ENCODE measurements around the gene SLC31A1.

Gene SLC31A1

DNA sequence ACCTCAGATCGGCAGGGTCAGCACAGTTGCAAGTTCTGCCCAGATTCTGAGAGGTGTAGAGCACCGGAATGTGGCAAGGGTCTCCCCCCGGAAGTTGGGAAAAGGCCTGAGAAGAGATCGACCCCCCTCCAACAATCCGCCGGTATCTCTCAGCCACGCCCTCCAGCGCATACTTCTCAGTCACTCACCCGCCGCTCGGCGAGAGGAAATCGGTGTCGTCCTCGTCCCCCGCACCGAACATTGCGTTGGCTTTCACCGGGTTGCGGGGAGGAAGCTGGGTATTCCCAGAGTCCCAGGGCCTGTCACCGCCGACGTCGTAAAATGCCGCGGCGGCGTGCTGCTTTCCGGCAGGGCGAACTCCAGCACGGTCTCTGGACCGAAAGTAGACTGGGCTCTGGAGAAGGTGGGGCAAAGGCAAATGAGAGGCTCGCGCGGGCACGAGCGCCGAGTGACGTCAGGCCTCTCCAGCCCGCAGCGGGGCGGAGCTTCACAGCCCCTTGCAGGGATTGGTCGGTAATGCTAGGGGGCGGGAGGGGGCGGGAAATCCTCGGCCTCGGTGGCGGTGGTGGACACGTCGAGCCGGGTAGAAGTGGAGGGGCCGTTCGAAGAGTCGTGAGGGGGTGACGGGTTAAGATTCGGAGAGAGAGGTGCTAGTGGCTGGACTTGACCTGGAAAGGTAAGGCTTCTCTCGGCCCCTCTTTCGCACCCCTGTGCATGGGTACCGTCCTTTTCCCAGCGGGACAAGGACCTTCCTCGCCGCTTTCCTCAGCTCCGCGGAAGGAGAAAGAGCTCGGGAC is at the start of gene SLC31A1, which contains the start of gene FKBP15:
Gene SLC31A1 (plus strand): TSS at position 542 of the 797 bp plus-strand sequence. CDS start 34,605 bp downstream, outside the sequence.
Gene FKBP15 (minus strand): TSS at position 275 of the 797 bp plus-strand sequence. CDS start 34 bp downstream, at position 241.
- peak; percentile 99 for DNase-seq (ENCODE audit: low spot score)

DNA sequence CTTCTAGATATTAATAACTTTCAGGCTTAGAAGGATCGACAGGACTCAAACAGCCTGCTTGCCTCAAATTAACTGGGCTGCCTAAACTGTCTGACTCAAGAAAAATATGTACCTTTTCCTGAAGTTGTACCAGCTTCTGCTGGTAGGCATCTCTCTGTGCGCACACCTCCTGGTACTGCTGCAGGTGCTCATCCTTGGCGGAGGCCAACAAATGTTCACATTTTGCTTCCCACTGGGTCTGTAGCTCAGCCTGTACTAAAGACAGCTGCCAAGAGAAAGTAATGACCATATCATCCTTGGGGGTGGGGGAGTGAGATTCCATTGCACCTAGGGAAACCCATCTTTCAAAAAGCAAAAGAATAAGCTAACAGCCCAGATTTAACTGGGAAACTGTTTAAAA is 48.0 kb upstream of the SLC31A1 start:
- no peak for DNase-seq (ENCODE audit: low spot score)

DNA sequence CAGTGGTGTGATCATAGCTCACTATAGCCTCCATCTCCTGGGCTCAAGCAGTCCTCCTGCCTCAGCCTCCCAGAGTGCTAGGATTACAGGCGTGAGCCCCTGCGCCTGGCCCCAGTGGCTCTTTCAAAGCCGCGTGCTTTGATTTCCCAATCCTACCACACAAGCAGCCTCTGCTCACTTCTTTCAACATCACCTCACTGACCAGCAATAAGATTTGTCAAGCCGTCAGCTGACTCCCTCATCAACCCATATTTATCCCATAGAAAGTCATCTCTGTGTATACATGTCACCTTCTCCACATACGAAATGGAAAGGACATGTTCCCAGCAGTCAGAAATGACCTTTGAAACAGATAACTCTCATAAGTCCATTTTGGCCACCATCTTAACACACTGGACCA is 44.5 kb upstream of the SLC31A1 start:
- no peak for DNase-seq (ENCODE audit: low spot score)

DNA sequence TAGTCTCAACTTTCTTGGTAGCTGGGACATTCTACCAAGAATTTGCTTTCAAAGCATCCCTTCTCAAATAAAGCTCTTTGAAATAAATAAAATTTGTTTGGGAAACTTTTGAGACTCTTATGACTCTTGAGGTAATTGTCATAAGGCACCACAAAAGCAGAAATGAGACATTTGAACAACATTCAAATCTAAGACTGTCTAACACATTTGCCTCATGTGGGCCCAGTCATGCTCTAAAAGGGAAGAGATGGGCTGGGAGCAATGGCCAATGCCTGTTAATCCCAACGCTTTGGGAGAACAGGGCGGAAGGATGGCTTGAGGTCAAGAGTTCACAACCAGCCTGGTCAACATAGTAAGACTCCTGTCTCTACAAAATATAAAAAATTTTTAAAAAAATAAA is 44.1 kb upstream of the SLC31A1 start:
- DNase-seq (ENCODE audit: low spot score): no peak

DNA sequence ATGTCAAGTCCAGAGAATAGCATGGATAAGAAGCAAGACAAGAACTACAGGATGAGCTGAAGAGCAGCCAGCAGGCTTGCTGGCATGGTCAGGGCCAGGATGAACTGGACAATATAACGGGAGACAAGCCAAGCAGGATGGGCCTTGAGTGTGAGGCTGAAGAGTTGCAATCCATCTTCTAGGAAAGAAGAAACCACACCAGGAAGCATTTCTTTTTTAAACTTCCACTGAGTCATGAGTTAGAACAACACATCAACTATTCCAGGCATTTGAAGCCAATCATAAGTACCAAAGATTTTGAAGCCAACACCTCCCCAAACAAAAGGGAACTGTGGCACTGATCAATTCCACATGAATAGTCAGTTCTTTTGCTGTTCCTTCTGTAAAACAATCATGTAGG is 43.3 kb upstream of the SLC31A1 start:
- DNase-seq (ENCODE audit: low spot score): no peak

DNA sequence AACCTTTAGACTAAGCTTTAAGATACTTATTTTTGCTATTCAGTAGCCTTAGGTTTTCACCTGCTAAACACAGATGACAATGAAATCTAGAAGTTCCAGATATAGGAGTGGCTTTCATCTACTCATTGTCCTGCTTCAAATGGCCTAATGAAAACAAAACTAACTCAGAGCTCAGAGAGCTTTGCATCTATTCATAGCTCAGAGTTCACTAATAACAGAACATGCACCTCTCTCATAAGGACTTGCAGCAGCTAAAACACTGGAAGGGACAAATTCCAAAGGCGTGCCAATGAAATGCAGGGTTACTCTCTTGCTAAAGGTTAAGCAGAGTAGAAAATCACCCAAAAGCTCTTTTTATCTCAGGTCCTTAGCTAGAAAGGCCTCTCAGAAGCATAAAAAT is 41.5 kb upstream of the SLC31A1 start:
- DNase-seq (ENCODE audit: low spot score): no peak

DNA sequence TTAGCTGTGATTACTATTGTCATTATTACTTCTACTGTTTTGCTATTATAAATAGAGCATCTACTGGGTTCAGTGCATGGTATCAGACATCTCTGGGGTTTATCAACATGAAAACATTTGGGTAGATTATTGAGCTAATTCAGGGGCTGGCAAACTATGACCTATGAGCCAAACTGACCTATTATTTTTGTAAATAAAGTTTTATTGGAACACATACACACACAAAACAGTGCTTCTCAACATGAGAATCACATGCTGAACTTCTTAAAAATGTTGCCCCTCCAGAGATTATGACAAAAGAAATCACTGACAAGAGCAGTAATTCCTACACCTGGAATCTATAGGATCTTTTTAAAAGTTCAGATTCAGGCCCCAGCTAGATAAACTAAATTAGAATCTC is 40.2 kb upstream of the SLC31A1 start:
- DNase-seq (ENCODE audit: low spot score): no peak

DNA sequence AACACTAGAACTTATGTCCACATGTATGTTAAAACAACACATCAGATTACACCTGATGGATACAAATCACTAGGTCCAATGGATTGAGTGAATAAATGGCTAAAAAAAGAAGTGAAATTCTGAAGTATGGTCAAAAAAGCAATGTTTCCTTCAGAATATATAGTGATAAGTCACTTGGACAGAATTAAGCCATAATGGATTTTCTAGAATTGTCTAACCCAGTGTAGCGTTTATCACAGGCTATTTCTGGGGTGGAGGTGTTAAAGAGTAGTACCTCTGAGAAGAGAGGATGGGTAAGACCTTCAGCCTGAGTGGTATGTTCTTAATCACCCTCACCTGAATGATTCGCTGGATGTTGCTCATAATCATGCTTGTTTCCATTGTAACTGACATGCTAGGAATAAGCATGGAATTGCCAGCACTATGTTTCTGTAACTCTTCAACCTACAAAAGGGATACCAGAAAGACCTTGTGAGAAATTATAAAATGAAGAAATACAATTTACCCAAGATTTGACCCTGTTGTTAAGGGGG is 37.3 kb upstream of the SLC31A1 start:
- no peak for DNase-seq (ENCODE audit: low spot score)

DNA sequence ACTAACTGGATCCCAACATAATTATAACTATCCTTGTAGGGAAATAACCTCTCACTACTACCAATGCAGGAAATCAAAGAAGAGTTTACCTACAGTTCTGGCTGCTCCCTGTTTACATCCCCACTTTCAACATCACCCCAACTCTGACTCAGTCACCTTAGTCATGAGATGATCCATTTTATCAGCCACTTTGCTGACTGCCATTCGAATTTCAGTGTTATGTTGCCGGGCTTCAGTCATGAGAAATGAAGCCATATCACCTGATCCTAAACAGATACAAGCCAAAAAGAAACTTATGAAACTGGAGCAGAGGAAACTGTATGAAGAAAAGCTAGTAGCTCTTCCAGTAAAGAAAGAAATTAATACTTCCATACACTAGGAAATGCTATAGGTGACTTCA is 36.8 kb upstream of the SLC31A1 start:
- no peak for DNase-seq (ENCODE audit: low spot score)

DNA sequence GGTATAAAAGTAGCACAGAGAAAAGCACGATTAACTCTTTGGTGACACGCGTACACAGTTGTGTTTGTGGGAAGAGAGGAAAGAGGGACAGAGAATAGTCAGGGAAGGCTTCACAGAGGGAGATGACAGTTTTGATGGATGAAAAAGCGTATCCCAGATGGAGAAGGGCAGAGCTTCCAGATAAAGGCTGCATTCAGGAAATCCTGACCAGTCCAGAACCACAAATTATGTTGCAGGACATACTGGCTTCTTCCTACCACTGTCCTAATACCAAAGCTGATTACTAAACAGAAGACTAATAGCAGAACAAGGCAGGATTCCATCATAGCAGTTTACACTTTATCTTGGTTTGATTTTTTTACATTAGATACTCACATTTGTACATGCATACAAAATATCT is 36.1 kb upstream of the SLC31A1 start:
- no peak for DNase-seq (ENCODE audit: low spot score)

DNA sequence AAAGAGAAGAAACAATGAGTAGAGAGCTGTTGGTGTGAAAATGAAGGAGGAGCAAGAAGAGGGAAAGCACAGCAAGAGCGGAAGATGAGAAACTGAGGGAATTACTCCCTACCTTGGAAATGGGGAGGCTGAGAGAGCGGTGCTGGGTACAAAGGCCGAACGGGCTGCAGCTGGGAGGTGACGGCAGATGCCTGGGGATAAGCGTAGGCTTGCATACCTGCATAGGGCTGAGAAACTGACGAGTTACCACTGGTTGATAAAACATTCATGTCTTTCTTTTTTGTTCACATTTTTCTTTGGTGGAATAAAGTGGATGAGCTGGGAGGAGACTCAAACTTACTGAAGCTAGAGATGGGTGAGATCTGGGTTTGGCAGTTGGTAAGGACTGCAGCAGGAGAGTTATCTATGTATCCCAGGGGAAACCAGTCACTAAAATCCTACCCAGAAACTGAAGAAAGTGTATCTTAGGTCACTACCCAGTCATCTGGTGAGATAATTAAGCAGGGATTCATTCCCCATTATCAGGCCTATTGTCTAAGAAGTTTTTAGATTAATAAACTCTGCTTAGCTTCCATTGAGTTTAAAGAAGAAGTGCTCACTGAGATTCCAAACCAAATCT is 35.1 kb upstream of the SLC31A1 start:
- DNase-seq (ENCODE audit: low spot score): no peak

DNA sequence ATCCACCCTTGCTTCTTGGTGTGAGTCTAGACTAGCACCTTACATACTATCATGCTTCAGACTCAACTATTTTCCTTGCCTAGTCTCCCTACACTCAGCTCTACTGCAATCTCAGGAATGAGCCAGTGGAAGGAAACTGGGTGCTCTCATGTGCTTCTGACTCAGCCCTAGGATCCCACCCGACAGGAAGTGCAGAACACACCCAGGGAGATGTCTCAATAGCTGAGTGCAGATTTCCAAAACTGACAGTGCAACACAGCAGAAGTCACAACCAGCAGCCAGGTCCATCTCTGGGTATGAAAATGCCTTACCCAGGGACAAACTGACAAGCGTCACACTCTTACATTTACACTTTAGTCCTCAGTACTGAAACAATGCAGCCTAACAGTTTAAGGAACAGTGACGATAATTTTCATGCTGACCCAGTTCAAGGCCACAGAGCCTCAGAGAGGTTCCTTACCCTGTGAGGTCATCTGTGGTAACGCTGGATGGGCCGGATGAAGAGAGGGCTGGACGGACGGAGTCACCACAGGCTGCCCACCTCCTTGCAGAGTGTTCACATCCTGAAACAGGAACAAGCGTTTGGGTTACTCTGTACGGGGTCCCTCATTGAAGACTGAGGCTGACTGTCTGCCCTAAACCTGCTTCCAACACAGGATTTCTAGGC is 33.3 kb upstream of the SLC31A1 start:
- DNase-seq (ENCODE audit: low spot score): no peak

DNA sequence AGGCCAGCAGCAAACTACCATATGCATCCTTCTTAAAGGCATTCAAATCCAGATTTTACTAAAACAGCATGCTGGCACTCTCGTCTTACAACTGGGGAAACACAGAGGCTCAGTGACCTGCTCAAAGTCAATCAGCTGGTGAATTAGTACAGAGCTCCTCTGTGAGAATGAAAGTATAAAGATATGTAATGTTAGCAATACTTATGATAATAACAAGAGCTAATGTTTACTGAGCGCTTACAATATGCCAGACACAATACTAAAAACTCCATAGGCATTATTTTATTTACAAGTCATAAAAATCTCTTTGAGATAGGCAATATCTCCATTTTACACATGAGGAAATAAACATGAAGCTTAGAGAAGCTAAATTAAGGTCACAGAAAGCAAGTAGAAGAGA is 28.9 kb upstream of the SLC31A1 start:
- DNase-seq (ENCODE audit: low spot score): no peak

DNA sequence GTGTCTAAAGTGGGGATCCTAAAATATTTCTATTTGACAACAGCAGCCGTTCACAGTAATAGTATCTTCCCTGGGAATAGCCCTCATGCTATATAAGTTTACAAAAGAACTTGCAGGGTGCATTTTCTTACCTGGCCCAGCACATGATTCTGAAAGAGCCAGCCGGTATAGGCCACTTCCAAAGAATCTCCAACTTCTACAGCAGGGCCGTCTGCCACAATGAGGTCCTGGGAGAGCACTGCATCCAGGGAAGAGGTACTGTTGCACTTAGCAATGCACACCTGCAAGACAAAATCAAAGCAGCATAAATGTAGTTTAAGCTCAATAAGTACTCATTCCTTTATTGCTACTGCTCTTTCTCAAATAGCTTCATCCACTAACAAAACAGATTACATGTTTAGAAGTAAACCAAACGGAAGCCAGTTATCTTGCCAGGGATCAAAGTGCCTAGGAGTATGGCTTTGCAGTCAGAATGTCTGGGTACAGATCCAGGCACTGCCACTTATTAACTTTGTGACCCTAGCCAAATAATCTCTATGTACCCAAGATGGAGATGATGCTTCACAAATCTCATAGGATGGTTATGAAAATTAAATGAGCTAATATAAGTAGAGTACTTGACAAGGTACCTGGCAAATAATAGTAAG is 21.5 kb upstream of the SLC31A1 start:
- DNase-seq (ENCODE audit: low spot score): no peak

DNA sequence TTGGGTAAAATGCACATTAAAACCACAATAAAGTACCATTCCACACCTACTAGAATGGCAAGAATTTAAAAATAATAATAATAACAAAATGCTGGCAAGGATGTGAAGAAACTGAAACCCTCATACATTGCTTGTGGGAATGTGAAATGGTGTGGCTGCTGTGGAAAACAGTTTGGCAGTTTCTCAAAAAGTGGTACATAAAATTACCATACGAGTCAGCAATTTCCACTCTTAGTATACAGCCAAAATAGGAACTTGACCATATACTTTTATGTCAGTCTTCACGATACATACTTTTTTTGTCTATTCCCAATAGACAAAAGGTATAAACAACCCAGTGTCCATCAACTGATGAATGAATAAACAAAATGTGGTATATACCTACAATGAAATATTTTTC is 15.9 kb upstream of the SLC31A1 start:
- DNase-seq (ENCODE audit: low spot score): no peak

DNA sequence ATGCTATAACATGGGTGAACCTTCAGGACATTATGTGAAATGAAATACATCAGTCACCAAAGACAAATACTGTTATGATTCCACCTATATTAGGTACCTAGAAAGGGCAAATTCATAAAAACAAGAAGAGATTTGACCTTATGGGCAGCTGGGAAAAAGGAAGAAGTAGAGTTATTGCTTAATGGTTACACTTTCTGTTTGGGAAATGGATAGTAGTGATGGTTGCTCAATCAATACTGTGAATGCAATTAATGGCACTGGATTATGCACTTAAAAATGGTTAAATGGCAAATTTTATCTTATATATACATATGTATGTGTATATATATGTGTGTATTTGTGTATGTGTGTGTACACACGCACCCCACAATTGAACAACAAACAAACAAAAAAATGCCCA is 15.5 kb upstream of the SLC31A1 start:
- no peak for DNase-seq (ENCODE audit: low spot score)

DNA sequence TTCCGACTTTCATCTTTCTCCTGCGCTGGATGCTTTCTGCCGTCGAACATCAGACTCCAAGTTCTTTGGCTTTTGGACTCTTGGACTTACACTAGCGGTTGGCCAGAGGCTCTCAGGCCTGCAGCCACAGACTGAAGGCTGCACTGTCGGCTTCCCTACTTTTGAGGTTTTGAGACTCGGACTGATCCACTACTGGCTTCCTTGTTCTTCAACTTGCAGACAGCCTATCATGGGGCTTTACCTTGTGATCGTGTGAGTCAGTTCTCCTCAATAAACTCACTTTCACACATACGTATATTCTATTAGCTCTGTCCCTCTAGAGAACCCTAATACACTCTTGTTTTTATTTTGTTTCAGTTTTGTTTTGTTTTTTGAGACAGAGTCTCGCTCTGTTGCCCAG is 10.5 kb upstream of the SLC31A1 start:
- DNase-seq (ENCODE audit: low spot score): no peak

DNA sequence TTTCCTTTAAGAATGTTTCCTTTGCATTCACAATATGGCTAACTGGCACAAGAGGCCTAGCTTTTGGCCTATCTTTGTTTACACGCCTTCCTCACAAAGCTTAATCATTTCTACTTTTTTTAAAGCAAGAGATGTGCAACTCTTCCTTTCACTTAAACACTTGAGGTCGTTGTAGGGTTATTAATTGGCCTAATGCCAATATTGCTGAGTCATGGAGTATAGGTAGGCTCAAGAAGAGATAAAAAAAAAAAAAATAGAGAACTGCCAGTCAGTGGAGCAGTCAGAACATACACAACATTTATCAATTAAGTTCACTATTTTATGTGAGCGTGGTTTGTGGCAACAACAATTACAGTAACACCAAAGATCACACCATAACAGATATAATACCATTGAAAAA is 6.2 kb upstream of the SLC31A1 start:
- no peak for DNase-seq (ENCODE audit: low spot score)

DNA sequence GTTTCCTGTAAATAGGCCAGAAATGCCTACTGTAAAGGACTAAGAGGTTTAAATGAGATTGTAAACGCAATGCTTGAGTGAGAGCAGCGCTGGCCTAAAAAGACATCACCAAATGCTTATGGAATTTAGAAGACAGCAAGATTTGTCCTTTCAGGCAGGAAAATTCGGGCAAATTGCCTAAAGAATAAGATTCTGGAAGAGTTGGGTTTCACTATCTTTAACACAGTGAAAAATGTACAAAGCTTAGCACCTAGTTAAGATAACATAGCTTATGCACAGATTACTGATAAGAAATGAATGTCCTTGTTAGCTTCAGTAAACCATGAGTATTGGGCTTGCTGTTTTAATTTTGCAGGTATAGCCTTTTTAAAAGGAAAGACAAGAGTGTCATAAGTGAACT is 4.9 kb upstream of the SLC31A1 start:
- no peak for DNase-seq (ENCODE audit: low spot score)

DNA sequence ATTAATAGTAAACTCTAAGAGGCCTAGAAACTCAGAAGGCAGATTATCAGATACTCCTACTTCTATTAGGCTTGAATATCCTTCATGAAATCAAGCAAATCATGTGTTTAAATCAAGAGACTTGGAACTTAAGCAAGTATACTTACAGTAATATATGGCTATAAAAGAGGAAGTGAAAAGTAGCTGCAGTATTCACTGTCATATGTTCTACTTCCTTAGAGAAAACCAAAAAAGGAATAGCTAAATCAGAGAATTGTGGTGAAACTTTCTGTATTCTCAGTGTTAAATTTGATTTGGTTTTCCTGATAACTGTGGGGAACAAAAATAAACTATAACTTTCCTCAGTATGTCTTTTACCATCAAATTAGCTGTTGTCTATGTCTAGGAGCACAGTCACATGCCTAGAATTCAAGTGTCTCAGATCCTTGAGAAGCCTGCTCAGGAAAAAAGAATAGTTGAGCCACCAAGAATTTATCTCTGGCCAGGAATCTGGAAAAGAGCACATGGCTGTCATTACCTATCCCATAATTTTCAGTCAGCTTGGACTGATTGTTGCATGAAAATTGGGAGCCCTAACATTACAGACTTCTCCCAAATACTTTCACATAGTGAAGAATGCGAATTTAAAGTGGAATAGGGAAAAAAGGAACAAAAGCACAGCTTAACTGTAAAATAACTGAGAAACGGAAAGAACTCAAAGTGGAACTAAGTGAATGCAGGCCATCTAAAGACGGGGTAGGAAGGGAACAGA is 2.0 kb upstream of the SLC31A1 start:
- no peak for DNase-seq (ENCODE audit: low spot score)

DNA sequence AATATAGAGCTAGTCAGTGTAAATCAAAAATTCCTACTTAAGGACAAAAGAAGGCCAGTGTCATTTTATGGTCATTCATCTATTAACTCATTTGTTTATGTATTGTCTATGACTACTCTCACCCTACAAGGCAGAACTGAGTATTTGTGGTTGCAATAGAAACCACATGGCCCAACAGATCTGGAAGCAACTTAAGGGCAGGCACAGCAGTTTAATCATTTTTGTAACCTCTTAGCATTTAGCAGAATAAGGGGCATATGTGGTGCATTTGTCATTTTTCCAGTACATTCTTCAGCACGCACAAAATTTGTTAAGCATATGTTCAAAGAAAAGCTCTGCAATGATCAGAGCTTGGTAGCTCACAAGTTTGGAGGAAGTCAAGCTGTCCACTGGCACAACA is 1.4 kb upstream of the SLC31A1 start:
- DNase-seq (ENCODE audit: low spot score): no peak
